Measurements from ENCODE around the gene ECT2. TPM values are rescaled to one million over a fixed set of nuclear protein-coding genes. Genes with fewer than 3 reads are reported as not detected.
A peak's percentile ranks its signal among the peaks of the same experiment; 100 is the strongest.
"Not testable (repeated sequence)": the region's sequence is repeated elsewhere in the genome, so short reads cannot be mapped to it uniquely, and the experiment has no call there.

The ECT2 gene
- total RNA-seq, 1 donor from 2014 or later: 45.1 TPM

DNA sequence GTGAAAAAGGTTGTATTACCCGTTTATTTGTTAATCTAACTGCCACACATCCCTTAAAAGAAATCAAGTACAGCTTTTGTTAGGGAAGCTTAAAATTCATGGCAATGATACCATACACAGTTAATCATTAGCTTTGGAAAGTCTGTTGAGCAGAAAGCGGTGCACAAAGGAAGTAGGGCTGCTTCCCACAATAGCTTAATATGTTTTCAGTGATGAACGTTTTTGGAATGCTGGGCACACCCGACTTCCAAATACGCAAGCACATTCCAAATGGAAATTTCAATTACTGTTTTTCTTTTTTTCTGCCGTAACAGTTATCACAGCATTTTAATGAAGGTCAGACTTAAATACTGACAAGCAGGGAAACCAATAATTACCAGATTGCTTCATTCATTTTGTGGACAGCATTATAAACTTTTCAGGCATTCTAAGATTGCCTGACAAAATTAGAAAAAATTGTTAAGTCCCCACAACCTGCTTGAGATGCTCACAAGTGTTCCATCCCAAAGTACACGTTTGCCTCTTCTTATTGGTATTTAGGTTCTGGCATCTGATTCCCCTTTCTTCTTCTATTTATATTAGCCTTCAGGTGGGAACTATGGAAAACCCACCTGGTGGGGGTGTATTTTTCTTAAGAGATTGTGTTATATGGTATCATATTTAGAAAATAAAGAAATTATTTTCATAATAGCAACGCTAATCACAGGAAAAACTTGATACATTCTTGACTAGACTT is 1.1 kb upstream of the ECT2 start:
- TF ChIP-seq, protein P1, sequence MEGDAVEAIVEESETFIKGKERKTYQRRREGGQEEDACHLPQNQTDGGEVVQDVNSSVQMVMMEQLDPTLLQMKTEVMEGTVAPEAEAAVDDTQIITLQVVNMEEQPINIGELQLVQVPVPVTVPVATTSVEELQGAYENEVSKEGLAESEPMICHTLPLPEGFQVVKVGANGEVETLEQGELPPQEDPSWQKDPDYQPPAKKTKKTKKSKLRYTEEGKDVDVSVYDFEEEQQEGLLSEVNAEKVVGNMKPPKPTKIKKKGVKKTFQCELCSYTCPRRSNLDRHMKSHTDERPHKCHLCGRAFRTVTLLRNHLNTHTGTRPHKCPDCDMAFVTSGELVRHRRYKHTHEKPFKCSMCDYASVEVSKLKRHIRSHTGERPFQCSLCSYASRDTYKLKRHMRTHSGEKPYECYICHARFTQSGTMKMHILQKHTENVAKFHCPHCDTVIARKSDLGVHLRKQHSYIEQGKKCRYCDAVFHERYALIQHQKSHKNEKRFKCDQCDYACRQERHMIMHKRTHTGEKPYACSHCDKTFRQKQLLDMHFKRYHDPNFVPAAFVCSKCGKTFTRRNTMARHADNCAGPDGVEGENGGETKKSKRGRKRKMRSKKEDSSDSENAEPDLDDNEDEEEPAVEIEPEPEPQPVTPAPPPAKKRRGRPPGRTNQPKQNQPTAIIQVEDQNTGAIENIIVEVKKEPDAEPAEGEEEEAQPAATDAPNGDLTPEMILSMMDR (conservative IDR thresholded peaks at IDR 0.05): no peak
- DNase-seq (ENCODE audit: extremely low spot score, unreplicated experiment): no peak
- Mint-ChIP-seq H3K9me3 (no peaks in the 10 kb centered on the region), H3K4me3 (peak overlapping the region; percentile 9), H3K36me3 (peaks cover 11% of the 10 kb centered on the region), H3K4me1 (ENCODE audit: unreplicated experiment) (peaks cover 20% of the 10 kb centered on the region), H3K27ac (peak overlapping the region; percentile 96), H3K27me3 (no peaks in the 10 kb centered on the region)

DNA sequence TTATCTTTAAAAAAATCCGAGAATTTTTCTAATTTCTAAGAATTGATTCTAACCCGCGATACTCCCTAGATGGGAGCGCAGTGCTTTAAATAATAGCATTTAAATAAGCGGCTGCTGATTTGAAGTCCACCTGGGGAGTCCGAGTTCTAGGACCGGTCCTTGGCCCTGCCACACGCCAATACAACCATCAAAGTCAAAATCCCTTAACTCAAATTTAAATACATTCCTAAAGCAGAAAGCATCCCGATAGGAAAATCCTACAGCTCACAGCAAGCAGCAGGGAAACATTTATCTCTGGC is 508 bp upstream of the ECT2 start:
- peaks cover 15% of the 10 kb centered on the region for H3K36me3 Mint-ChIP-seq
- TF ChIP-seq, protein P1 (conservative IDR thresholded peaks at IDR 0.05): no peak
- peaks cover 20% of the 10 kb centered on the region for H3K4me1 Mint-ChIP-seq (ENCODE audit: unreplicated experiment)
- DNase-seq (ENCODE audit: extremely low spot score, unreplicated experiment): no peak
- H3K27me3 Mint-ChIP-seq: no peaks in the 10 kb centered on the region
- H3K27ac Mint-ChIP-seq: peak overlapping the region; percentile 96
- peak overlapping the region; percentile 98 for H3K4me3 Mint-ChIP-seq
- no peaks in the 10 kb centered on the region for H3K9me3 Mint-ChIP-seq

DNA sequence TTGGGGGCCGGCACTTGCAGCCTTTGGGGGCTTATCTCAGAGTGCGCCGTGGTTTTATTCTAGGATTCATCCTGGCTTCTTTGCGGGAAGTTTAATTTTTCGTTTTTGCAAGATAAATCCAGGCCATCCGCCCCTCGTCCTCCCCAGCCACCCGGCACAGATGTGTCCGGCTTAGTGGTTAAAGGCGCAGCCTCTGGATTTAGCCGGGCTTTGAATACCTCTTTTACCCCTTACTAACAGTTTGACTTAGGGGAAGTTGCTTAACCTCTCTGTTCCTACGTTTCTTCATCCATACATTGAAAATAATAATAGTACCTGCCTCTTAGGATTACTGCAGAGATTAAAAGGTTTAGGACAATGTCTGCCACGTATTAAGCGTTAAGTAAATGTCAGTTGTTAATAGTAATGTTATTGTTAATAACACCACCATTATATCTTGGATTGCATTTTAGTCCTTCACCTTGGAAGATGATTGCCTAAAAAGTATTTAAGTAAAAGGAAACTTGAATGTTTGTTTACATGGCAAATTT is 714 bp downstream of the ECT2 start:
- peak overlapping the region; percentile 96 for H3K27ac Mint-ChIP-seq
- no peak for DNase-seq (ENCODE audit: extremely low spot score, unreplicated experiment)
- TF ChIP-seq, protein P1 (conservative IDR thresholded peaks at IDR 0.05): no peak
- H3K4me1 Mint-ChIP-seq (ENCODE audit: unreplicated experiment): peaks cover 20% of the 10 kb centered on the region
- peak overlapping the region; percentile 98 for H3K4me3 Mint-ChIP-seq
- H3K27me3 Mint-ChIP-seq: no peaks in the 10 kb centered on the region
- no peaks in the 10 kb centered on the region for H3K9me3 Mint-ChIP-seq
- H3K36me3 Mint-ChIP-seq: peaks cover 19% of the 10 kb centered on the region

DNA sequence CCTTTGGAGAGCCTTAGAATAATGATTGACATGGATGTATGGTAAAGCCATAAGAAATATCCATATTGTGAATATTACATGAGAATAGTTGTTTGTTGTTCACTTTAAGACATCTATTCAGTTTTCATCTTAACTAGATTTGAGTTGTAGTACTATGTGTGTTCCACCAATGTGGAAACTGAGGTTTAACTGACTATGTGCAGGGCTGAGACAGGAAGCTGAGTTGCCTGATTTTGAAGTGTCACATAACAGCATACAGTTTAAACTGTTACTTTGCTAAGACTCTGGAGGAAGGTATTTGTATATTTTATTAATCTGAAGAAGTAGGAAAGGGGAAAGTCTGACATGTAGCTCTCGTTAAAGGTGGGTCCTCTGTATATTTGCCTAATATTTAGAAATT is 2.1 kb downstream of the ECT2 start:
- Mint-ChIP-seq H3K27ac (no peak overlapping the region), H3K9me3 (no peaks in the 10 kb centered on the region)

DNA sequence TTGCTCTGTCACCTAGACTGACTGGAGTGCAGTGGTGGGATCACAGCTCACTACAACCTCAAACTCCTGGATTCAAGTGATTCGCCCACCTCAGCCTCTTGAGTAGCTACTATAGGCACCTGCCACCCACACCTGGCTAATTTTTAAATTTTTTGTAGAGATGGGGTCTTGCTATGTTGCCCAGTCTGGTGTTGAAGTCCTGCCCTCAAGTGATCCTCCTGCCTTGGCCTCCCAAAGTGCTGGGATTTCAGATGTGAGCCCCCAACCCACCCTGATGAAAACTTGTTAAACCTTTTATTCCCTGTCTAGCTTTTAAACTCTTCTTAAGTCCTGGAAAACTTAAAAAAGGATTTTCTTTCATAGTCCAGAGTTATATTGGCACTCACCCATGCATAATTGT is 2.6 kb downstream of the ECT2 start:
- Mint-ChIP-seq H3K4me1 (ENCODE audit: unreplicated experiment) (peaks cover 20% of the 10 kb centered on the region), H3K36me3 (peaks cover 24% of the 10 kb centered on the region), H3K27me3 (no peaks in the 10 kb centered on the region), H3K27ac (no peak overlapping the region), H3K4me3 (no peak overlapping the region), H3K9me3 (no peaks in the 10 kb centered on the region)
- DNase-seq (ENCODE audit: extremely low spot score, unreplicated experiment): no peak
- TF ChIP-seq, protein P1 (conservative IDR thresholded peaks at IDR 0.05): no peak

More for the DNA sequence above, 2.1 kb downstream of the ECT2 start:
- Mint-ChIP-seq H3K4me3 (peak overlapping the region; percentile 98), H3K4me1 (ENCODE audit: unreplicated experiment) (peaks cover 20% of the 10 kb centered on the region), H3K27me3 (no peaks in the 10 kb centered on the region), H3K36me3 (peaks cover 24% of the 10 kb centered on the region)
- no peak for DNase-seq (ENCODE audit: extremely low spot score, unreplicated experiment)
- TF ChIP-seq, protein P1 (conservative IDR thresholded peaks at IDR 0.05): no peak

DNA sequence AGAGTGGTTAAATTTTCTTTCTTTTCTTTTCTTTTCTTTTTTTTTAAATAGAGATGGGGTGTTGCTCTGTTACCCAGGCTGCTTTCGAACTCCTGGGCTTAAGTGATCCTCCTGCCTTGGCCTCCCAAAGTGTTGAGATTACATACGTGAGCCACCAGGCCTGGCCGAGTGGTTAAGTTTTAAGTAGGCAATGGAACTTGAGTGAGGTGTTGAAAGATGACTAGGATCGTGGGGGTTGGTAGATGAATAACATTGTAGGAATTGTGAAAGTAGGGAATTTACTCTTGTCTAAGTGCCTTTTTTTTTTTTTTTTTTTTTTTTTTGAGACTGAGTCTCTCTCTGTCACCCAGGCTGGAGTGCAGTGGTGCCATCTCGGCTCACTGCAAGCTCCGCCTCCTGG is 9.9 kb downstream of the ECT2 start:
- not testable (repeated sequence) for H3K9me3 Mint-ChIP-seq; H3K27ac Mint-ChIP-seq; H3K4me1 Mint-ChIP-seq (ENCODE audit: unreplicated experiment); H3K4me3 Mint-ChIP-seq; DNase-seq (ENCODE audit: extremely low spot score, unreplicated experiment); H3K27me3 Mint-ChIP-seq
- H3K36me3 Mint-ChIP-seq: peaks cover 27% of the 10 kb centered on the region
